SK-N-SH (cell line): ENCODE results near the gene MEGF6.

Experiments used
- NRF1 ChIP-seq: IDR thresholded peaks from 2 replicates; pipeline ENCODE4 v1.6.1; 2012; ENCODE audit warnings: low read depth, mild to moderate bottlenecking, low read length
- TAF1 ChIP-seq: IDR thresholded peaks from 2 replicates; pipeline ENCODE4 v1.6.1; 2012; ENCODE audit warnings: low read depth, mild to moderate bottlenecking, low read length, moderate library complexity, borderline replicate concordance

GRCh38 chr1:3500265-3500835 lies 111.0 kb downstream of the MEGF6 start:
- TF ChIP-seq NRF1 (no peak), TAF1 (no peak)
